Panc1 (cell line): Measurements from ENCODE around the gene FARSA. TPM values are rescaled to one million over a fixed set of nuclear protein-coding genes. Genes with fewer than 3 reads are reported as not detected.

ENCODE experiments used
- ATAC-seq: fragments of 200-7000 bp; cut with Tn5 transposase; 2 replicates; pipeline ENCODE4 v1.9.1; 2020; ENCODE audit warnings: mild to moderate bottlenecking, moderate library complexity
- BruUV-seq: library from RNA; stranded (reverse); fragments of 400-500 nt; replicated peaks from 2 replicates; lab custom pipeline; 2021; lab: Mats Ljungman, UMichigan
- CTCF ChIA-PET: fragments of 300-600 bp; sonication (Branson Sonifier 250); formaldehyde crosslinking; loops from one replicate; lab custom pipeline; 2022; ENCODE audit warnings: antibody characterized with exemption; lab: Charles Lee
- POLR2A ChIA-PET: fragments of 300-600 bp; sonication (Branson Sonifier 250); formaldehyde crosslinking; loops from one replicate; lab custom pipeline; 2022; ENCODE audit warnings: antibody characterized with exemption; lab: Charles Lee
- DNase-seq: peaks from one replicate; pipeline ENCODE4 v3.0.0-alpha.2; 2010; ENCODE audit warnings: low read depth, low spot score
- H3K27ac ChIP-seq: 2 replicates; pipeline ENCODE4 v1.5.1; 2011; ENCODE audit warnings: mild to moderate bottlenecking, low read length, inconsistent platforms
- H3K27me3 ChIP-seq: fragments of 200-500 bp; sonication (Bioruptor generic); 2 replicates; pipeline ENCODE4 v1.6.0; 2014; ENCODE audit warnings: low read length, inconsistent platforms; ENCODE audit not compliant: control insufficient read depth, insufficient read depth
- H3K36me3 ChIP-seq: fragments of 200-500 bp; sonication (Bioruptor generic); 2 replicates; pipeline ENCODE4 v1.5.1; 2014; ENCODE audit warnings: inconsistent platforms, mild to moderate bottlenecking, low read length, moderate library complexity; ENCODE audit not compliant: control insufficient read depth, insufficient read depth
- H3K4me1 ChIP-seq: 2 replicates; pipeline ENCODE4 v1.5.1; 2011; ENCODE audit warnings: inconsistent platforms, mild to moderate bottlenecking, low read length, moderate library complexity; ENCODE audit not compliant: control insufficient read depth, insufficient read depth
- H3K4me3 ChIP-seq, 2 experiments: 2 replicates each; pipeline ENCODE4 v1.5.1; 2011 to 2012; ENCODE audit warnings: low read depth in 2 of 2, low read length in 2 of 2, mild to moderate bottlenecking in 2 of 2, inconsistent platforms in 1 of 2, moderate library complexity in 1 of 2
- H3K9me3 ChIP-seq: fragments of 200-500 bp; sonication (Bioruptor generic); 2 replicates; pipeline ENCODE4 v1.5.1; 2014; ENCODE audit warnings: low read depth, mild to moderate bottlenecking, inconsistent platforms, low read length, moderate library complexity; ENCODE audit not compliant: control insufficient read depth, insufficient read depth
- CTCF ChIP-seq: fragments of 450-650 bp; IDR thresholded peaks from 2 replicates; pipeline ENCODE4 v1.5.1; 2017; ENCODE audit warnings: mild to moderate bottlenecking
- POLR2AphosphoS5 ChIP-seq: IDR thresholded peaks from 2 replicates; pipeline ENCODE4 v1.6.1; 2012; ENCODE audit warnings: mild to moderate bottlenecking, low read depth, low read length, moderate library complexity
- REST ChIP-seq, 2 experiments: IDR thresholded peaks; 2 replicates each; pipeline ENCODE4 v1.6.1; 2011 to 2012; ENCODE audit warnings: low read depth in 2 of 2, control low read depth in 1 of 2, low read length in 1 of 2, mild to moderate bottlenecking in 1 of 2, moderate library complexity in 1 of 2; ENCODE audit not compliant: insufficient read depth in 1 of 2
- SIN3A ChIP-seq: IDR thresholded peaks from 2 replicates; pipeline ENCODE4 v1.6.1; 2012; ENCODE audit warnings: low read depth, mild to moderate bottlenecking, low read length, moderate library complexity, borderline replicate concordance; ENCODE audit not compliant: insufficient read depth
- TCF7L2 ChIP-seq: IDR thresholded peaks from 2 replicates; pipeline ENCODE4 v1.6.1; 2011; ENCODE audit warnings: mild to moderate bottlenecking, low read depth, low read length, inconsistent platforms
- in situ Hi-C: cut with HindIII; loops from 2 replicates; pipeline ENCODE4 v1.10.0; 2016; ENCODE audit warnings: low sequenced_read_pairs, low pct_unique_long_range_greater_than_20kb
- intact Hi-C: fragments of 100-400 bp; cut with micrococcal nuclease; formaldehyde crosslinking; loops from one replicate; pipeline ENCODE4 v1.10.0; 2022; ENCODE audit not compliant: unreplicated experiment
- total RNA-seq: library from RNA; stranded (reverse); gene quantifications from one replicate; pipeline ENCODE4 v1.2.1, GENCODE V29; 2021; ENCODE audit not compliant: unreplicated experiment

FARSA gene
- total RNA-seq, 1 experiment from 2014 or later, result 80.3 TPM

- Histone ChIP-seq H3K27me3 (no peaks in the 10 kb centered on the region), H3K27ac (no peak overlapping the region), H3K4me3 (peak overlapping the region; percentile 4 to 31; a peak in 3 of 4 replicates), H3K36me3 (no peaks in the 10 kb centered on the region), H3K9me3 (no peaks in the 10 kb centered on the region; the same call in 1 of the 2 replicates), H3K4me1 (no peaks in the 10 kb centered on the region)
- ChIA-PET CTCF (interaction anchor here (0.6 kb wide), 1 partner anchor 280 kb away, joined by 4 read pairs; no protein-coding TSS in a partner anchor), POLR2A (no interaction called here)
- intact Hi-C loops (no loop called here), in situ Hi-C loops (no loop called here)
- ATAC-seq, result peak; percentile 54
- BruUV-seq, result no TSS peak
- no peak for DNase-seq
- no peak for TF ChIP-seq POLR2AphosphoS5
- peak; percentile 86 for TF ChIP-seq CTCF
Observed at GRCh38 chr19:12884926-12885748, 48.4 kb downstream of the FARSA start.

- intact Hi-C loops, result no loop called here
- POLR2A ChIA-PET, result no interaction called here
- H3K27me3 ChIP-seq, result no peaks in the 10 kb centered on the region
- TF ChIP-seq TCF7L2, result no peak
- TF ChIP-seq CTCF, result no peak
- TF ChIP-seq POLR2AphosphoS5, result no peak
- TF ChIP-seq SIN3A, result no peak
- TF ChIP-seq REST (IDR thresholded peaks at IDR 0.05; ENCODE audit: insufficient read depth in 1 of 2, low read depth in 2 of 2, low read length in 1 of 2), result no peak
- H3K4me3 ChIP-seq, result no peak overlapping the region
- no TSS peak for BruUV-seq
- in situ Hi-C loops, result no loop called here
- DNase-seq, result no peak
- H3K9me3 ChIP-seq, result no peaks in the 10 kb centered on the region; the same call in 1 of the 2 replicates
- H3K36me3 ChIP-seq, result no peaks in the 10 kb centered on the region
- no peak overlapping the region for H3K27ac ChIP-seq
- CTCF ChIA-PET, result no interaction called here
- ATAC-seq, result no peak
- H3K4me1 ChIP-seq, result no peaks in the 10 kb centered on the region
Observed at GRCh38 chr19:12884627-12884925, 48.9 kb downstream of the FARSA start.
